HG03432 (cell line): Measurements from ENCODE around the gene AKR1C4.
"Not testable (repeated sequence)": the region's sequence is repeated elsewhere in the genome, so short reads cannot be mapped to it uniquely, and the experiment has no call there.

ENCODE experiments used
- ATAC-seq: cut with Tn5 transposase; IDR thresholded peaks from one replicate; pipeline ENCODE4 v1.9.1; 2021; ENCODE audit warnings: mild to moderate bottlenecking, moderate library complexity; ENCODE audit not compliant: unreplicated experiment

The AKR1C4 gene

DNA sequence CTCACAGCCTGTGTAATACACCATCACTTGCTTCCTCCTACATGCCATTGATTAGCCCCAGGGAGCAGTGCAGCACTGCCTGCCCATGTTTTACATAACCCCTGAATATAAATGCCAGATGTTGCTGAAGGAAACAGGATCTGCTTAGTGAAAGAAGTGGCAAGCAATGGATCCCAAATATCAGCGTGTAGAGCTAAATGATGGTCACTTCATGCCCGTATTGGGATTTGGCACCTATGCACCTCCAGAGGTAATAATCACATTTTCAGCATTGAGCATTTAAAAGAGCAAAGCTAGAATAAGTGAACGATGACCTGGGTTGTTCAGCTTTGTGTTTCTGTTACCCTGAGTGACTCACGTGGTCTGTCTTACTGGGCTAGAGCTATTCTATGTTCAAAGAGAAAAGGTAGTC is at the start of gene AKR1C4:
Gene AKR1C4, plus strand, starts transcription at position 136 of the 412 bp plus-strand sequence. Its CDS starts 31 bp downstream, at position 167.
- ATAC-seq = no peak

DNA sequence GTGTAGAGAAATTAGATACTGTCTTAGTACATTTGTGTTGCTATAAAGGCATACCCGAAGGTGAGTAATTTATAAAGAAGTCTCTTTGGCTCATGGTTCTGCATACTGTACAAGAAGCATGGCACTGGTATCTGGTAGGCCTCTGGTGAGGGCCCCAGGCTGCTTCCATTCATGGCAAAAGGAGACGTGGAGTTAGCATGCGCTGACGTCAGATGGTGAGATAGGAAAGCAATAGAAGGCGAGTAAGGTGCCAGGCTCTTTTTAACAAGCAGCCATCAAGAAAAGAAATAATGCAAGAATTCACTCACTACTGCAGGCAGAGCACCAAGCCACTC is 49.8 kb upstream of the AKR1C4 start:
- no peak for ATAC-seq

DNA sequence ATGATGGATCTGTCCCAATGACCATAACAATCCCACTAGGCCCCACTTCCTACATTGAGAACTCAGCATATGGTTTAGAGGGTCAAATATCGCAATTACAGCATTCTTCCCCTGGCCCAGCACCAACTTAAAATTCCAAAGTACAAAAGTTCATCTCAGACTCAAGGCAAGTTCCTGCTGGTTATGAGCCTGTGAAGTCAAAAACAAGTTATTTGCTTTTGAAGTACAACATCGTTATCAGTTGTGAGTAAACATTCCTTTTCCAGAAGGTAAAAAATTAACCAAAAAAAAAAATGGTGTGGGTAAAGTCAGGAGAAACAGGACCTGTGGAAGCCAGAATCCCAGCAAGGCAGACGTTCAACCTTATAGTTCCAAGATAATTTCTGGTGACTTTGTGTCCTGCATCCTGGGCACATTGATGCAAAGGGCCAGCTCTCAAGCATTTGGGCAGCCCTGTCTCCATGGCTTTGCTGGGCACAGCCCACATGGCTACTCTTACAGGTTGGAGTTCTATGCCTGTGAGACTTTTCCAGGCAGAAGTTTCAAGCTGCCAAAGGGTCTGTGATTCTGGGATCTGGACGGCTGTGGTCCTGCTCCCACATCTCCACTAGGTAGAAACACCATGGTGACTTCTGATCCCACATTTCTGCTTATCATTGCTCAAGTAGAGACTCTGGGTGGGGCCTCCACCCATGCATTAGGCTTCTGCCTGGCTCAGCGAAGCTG is 49.2 kb upstream of the AKR1C4 start:
- ATAC-seq = no peak

DNA sequence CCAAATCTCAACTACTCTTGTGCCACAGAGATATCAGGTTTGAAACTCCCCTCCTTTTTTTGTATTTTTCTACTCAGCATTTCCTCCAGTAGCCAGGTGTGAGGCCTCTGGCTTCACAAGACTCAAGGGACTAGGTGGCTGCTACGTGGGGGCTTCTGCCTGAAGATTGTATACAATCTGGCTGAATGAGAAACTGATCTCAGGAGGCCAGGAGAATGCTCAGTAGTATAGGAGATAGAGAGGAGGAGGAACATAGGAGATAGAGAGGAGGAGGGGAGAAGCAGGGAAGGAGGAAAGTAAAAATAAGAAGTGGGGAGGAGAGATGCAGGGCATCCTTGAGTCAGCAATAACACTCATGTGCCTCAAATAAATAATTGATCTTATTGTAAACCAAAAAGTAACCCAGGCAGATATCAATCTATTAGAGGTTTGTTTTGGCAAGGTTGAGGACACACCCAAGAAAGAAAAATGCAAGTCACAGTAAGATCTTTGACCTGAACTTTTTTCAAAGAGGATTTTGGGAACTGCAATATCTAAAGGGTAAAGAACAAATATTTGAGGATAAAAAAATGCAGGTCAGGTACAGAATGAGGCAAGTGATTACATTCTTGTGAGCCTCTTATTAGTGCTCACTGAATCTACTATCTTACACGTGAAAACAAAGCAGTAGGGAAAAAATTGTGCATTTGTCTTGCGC is 48.5 kb upstream of the AKR1C4 start:
- no peak for ATAC-seq

DNA sequence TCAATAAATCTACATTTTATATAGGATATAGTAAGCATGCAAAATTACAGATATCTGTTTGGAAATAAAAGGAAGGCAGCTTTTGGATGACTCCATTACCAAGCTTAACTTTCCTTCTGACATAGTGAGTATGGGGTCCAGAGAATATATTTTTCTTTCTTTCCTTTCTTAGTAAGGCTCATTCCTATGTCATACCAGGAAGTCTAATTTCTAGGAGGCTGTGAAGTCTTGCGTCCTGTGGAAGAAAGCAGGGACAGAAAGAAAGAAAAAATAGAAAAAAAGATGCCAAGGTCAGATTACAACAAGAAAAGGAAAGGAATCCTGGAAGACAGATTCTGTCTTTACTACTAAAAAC is 48.0 kb upstream of the AKR1C4 start:
- ATAC-seq = no peak

DNA sequence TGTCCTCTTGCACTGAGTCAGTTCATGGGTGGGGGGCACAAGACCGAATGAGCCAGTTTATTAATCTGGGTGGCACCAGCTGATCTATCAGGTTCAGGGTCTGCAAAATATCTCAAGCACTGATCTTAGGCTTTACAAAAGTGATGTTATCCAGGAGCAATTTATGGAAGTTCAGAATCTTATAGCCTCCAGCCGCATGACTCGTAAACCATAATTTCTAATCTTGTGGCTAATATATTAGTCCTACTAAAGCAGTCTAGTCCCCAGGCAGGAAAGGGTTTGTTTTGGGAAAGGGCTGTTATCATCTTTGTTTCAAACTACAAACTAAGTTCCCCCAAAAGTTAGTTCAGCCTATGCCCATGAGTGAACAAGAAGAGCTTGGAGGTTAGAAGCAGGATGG is 45.6 kb upstream of the AKR1C4 start:
- no peak for ATAC-seq

DNA sequence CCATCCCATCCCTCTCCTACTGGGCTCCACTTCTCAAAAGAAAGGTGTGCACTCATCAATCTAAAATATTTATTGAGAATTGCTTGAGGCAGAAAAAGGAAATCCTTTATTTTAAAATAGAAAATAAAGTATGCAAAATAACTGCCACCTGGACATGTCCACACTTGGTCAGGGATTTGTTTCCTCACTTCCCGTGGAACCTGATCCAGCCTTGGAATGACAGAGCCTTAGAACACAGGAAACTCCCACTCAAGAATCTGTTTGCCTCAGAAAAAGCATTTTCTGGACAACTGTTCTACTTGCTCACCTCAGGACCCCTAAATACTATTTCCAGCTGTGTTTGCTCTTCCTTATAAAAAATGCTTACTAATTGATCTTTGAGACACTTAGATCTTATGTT is 40.7 kb upstream of the AKR1C4 start:
- no peak for ATAC-seq

DNA sequence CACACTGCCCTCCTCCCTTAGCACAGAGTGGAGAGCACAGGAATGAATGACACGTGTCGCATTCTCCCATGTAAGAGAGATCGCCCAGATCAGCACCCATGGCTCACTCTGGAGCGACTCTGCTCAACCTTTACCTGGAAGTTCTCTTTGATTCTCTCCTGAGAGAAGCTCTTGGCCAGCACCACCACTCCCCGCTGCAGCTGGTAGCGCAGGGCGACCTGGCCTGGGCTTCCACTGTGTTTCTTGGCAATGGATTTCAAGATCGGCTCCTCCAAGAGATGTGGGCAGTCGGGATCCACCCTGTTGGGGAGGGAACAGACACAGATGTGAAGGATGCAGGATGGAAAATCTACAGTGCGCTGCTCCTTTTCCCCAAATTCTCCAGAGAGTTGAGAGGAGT is 39.1 kb upstream of the AKR1C4 start:
- no peak for ATAC-seq

DNA sequence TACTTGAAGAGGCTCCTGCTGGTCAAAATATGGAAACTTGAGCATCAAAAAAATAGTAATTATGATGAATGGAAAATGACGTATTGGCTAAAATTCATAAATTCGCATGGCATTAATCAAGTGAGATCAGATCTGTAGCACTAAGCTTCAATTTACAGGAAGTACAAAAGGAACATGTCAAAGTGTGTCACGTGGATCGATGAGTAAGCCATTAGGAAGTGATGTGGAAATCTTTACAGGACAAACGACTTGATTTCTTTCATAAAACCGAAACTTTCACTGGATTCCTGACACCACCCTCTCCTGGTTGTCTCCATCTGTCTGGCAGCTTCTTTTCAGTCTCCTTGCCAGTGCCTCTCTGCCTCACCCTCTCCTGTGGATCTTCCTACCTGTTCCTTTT is 37.5 kb upstream of the AKR1C4 start:
- ATAC-seq = no peak

DNA sequence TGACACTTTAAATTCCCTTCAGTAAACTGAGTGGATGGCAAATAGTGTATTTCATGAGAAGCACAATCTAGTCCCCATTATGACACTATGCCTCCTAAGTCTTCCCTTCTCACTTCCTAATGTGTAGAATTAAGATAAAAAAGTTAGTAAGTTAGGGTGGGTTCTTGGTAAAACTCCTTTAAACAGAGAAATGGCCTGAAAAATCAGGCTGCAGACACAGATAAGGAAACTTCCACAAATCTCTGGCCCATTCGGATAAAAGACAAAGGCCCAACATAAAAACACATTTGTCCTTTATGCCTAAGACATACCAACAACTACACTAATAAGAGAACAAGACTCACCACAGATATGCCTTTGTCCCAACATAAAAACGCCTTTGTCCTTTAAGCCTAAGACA is 33.1 kb upstream of the AKR1C4 start:
- ATAC-seq = no peak

DNA sequence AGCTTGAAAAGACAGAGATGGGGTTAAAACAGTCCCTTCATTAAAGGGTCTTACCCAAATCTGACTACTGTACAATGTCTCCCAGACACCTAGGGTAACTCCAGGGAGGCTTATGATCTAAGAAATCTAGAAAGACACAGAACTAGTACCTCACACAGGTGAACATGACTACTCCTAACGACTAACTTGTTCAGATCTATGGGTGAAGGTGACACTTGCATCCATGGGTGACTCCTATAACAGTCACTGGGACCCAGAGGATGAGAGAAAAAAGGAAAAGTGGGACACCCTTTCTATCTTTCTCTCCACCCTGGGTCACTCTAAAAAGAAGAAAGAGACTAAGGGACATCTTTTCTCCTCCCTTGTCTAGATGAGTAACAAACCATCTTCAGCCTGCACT is 30.9 kb upstream of the AKR1C4 start:
- ATAC-seq = no peak

DNA sequence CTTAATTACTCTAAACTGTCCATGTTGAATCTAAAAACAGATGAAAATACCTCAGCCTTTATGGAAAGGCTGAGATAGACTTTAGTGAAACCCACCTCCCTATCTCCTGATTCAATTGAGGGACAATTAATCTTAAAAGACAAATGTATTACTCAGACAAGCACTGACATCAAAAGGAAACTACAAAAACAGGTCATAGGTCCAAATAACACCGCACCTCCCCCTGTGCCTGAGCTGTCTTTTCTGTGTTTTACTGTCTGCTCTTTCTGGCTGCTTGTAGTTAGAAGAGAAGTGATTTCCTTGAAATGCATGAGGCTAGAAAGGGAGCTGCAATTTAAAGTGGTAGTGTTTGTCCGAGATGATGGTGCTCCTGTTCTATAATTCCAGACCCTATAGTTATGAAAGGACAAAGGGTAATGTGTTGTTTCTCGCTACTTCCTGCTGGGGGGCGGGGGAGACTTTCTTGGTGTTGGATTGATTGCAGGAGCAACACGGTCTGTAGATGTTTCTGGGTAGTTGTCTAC is 27.7 kb upstream of the AKR1C4 start:
- no peak for ATAC-seq

DNA sequence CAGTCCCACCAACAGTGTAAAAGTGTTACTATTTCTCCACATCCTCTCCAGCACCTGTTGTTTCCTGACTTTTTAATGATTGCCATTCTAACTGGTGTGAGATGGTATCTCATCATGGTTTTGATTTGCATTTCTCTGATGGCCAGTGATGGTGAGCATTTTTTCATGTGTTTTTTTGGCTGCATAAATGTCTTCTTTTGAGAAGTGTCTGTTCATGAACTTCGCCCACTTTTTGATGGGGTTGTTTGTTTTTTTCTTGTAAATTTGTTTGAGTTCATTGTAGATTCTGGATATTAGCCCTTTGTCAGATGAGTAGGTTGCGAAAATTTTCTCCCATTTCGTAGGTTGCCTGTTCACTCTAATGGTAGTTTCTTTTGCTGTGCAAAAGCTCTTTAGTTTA is 21.1 kb upstream of the AKR1C4 start:
- not testable (repeated sequence) for ATAC-seq

DNA sequence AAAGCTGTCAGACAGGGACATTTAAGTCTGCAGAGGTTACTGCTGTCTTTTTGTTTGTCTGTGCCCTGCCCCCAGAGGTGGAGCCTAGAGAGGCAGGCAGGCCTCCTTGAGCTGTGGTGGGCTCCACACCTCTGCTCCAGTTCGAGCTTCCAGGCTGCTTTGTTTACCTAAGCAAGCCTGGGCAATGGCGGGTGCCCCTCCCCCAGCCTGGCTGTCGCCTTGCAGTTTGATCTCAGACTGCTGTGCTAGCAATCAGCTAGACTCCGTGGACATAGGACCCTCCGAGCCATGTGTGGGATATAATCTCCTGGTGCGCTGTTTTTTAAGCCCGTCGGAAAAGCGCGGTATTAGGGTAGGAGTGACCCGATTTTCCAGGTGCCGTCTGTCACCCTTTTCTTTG is 16.1 kb upstream of the AKR1C4 start:
- not testable (repeated sequence) for ATAC-seq

DNA sequence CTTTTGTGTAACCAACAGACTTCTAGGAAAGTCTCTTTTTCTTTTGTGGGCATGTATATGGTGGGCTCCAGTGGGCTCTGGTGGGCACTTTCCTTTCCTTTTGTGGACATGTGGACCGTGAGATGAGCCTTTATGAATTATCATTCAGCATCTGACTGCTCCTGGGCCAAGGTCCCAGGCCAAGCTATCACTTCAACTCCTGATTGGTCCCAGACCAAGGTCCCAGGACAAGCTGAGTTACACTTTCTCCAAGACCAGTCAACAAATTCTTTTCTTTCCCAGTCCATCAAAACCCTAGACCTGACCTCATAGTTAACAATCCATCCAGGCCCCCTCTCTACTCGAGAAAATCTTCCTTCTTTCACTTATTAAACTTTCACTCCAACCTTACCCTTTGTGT is 12.7 kb upstream of the AKR1C4 start:
- ATAC-seq = no peak

DNA sequence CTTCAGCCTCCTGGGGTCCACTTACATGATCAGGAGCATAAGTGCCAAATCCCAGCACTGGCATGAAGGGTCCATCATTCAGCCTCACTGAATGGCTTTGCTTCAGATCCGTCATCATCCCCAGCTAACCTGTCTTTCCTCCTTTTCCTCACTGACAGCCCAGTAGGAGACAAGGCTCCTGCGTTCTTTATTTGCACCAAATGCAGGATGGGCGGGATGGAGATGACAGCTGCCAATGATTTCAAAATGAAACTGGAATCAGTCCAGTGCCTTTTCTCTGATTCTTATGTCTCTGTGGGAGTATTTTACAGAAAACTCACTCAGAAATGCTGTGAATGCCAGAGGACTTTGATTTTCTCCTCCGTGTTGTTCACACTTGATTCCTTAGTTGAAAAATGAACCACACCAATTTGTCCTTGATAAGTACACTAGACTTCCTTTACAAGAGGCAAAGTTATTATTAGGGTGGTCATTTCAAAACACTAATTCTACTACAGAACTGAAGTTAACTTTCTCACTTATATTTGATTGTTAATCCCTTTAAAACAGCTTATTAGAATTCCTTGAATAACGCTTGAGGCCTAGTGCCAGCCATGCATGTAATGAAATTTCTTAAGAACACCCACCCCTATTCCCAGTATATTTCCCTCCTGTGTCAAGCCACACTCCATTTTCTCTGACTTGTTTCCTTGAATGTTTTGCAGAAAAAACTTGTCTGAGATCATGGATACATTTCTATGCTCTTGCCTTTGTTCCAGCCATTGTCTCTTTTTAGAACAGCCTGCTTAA is 11.5 kb upstream of the AKR1C4 start, which contains the start of gene AKR1C8:
Gene AKR1C8, minus strand, starts transcription at position 164 of the 789 bp plus-strand sequence. Its CDS starts 46 bp downstream, at position 118.
- no peak for ATAC-seq

DNA sequence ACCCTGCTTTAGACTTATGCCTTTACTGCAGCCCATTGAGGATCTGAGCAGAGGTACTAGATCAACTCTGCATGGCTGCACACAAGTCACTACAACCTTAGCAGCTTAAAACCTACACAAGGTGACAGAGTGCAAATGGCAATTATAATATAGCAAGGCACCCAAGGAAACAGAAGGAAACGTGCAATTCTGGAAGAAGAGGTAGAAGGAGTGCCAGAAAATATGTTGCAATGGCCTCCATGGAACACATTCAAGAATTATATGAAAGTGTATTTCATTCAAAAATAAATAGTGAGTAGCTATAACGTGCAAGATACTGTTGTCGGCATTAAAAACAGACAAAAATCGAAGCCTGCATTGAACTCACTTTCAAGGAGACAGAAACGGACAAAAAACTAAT is 8.8 kb upstream of the AKR1C4 start:
- no peak for ATAC-seq

DNA sequence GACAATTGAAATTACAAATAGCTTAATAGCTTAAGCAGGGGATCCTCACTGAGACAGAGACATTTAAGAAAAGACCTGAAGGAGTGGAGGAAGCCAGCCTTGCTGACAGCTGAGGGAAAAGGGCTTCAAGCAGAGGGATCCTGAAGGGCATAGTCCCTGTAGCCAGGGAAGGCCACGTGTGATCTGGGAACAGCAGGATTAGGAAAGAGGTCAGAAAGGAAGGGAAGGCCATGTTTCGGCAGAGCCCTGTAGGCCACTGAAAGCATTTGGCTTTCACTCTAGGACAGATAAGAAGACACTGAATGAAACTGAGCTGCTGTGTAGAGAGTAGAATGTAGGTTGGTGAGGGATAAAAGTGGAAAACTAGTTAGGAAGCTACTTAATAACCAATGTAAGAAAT is 8.3 kb upstream of the AKR1C4 start:
- no peak for ATAC-seq

DNA sequence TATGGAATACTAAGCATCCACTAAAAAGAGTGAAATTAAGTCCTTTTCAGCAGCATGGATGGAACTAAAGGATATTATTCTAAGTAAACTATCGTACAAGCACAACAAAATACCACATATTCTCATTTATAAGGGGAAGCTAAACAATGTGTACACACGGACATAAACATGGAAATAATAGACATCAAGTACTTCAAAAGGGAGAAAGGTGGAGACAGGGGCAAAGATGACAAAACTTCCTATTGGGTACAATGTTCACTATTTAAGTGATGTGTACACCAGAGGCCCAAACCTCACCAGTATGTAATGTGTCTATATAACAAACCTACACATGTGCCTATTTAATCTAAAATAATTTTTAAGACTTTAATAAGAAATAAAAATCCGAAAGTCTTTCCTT is 2.2 kb upstream of the AKR1C4 start:
- ATAC-seq = no peak

DNA sequence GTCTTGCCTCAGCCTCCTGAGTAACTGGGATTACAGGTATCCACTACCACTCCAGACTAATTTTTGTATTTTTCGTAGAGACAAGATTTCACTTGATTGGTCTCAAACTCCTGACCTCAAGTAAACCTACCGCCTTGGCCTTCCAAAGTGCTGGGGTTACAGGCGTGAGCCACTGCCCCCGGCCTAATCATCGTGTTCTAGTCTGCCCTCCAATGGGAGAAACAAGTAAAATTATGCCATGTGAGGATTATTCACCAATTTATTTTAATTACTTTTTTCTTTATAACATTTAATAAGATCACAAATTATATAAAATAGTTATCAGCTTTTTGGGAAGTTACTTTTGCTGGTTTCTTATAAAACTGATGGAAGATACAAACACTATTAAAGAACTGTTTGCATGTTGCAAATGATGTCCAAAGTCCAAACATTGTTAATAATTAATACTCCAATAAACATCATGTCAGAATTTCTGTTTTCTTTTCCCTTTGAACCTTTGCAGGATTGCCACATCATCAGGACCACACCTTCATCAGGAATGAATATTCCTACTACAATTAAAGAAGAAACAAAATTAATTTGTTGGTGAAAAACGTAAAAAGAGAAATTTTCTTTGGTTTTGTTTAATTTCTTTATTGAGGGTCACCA is 786 bp upstream of the AKR1C4 start:
- ATAC-seq = no peak

DNA sequence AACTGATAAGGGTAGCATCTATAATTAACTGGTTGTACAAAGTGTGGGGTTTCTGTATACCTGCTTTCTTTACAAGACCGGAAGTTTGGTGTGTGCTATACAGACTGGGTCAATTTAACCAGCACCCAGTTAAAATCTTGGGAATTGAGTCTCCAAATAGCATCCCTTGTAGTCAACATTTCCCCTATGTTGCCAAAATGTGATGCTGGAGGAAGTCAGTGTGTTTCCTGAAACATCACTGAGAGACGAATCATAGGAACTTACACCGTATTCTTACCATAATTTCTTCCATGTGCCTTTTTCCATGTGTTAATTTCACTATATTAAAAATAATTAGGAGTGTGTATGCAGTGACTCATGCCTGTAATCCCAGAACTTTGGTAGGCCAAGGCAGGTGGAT is 1.7 kb downstream of the AKR1C4 start:
- ATAC-seq = no peak
